Stimulated activated CD8-positive, alpha-beta memory T cell treated with anti-CD3 and anti-CD28 coated beads, Interleukin-12 subunit alpha, Interleukin-12 subunit beta, amount 100 ng/mL, for 24 hours (primary cell): Measurements from ENCODE around the gene TNFRSF9.
A peak's percentile ranks its signal among the peaks of the same experiment; 100 is the strongest.
"Not testable (repeated sequence)": the region's sequence is repeated elsewhere in the genome, so short reads cannot be mapped to it uniquely, and the experiment has no call there.

Experiments used
- DNase-seq: peaks from one replicate; pipeline ENCODE4 v3.0.0-alpha.2; 2020; ENCODE audit errors: extremely low read depth

The TNFRSF9 gene

GRCh38 chr1:7940745-7941436 is at the start of gene TNFRSF9:
TNFRSF9 (minus strand) TSS chr1:7940839; CDS start chr1:7939994, 845 bp downstream.
- peak; percentile 69 for DNase-seq

- no peak for DNase-seq
Measured at GRCh38 chr1:7989762-7990428, 49.3 kb upstream of the TNFRSF9 start.

DNA sequence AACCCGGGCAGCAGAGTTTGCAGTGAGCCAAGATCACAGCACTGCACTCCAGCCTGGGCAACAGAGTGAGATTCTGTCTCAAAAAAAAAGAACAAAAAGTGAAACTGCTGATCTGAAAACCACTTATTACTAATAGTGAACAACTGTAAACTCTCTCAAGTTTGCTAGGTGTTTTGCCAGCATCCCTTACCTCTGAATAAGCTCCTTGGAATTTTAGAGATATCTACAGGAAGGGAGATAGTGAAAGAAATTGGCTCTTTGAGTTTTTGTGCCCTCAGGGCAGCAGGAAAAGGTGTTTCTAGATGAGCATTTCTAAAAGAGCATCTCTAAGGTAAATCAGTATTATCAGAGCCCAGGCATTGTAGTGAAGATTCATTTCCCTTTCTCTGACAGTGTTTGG is 47.9 kb upstream of the TNFRSF9 start:
- no peak for DNase-seq

DNA sequence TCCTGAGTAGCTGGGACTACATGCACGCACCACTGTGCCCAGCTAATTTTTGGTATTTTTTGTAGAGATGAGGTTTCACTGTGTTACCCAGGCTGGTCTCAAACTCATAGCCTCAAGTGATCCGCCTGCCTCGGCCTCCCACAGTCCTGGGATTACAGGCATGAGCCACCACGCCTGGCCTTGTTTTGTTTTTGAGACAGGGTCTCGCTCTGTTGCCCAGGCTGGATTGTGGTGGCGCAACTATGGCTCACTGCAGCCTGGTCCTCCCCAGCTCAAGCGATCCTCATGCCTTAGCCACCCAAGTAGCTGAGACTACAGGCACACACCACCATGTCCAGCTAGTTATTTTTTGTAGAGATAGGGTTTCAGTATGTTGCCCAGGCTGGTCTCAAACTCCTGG is 46.9 kb upstream of the TNFRSF9 start:
- DNase-seq = no peak

GRCh38 chr1:7985851-7986612 is 45.4 kb upstream of the TNFRSF9 start:
- no peak for DNase-seq

DNA sequence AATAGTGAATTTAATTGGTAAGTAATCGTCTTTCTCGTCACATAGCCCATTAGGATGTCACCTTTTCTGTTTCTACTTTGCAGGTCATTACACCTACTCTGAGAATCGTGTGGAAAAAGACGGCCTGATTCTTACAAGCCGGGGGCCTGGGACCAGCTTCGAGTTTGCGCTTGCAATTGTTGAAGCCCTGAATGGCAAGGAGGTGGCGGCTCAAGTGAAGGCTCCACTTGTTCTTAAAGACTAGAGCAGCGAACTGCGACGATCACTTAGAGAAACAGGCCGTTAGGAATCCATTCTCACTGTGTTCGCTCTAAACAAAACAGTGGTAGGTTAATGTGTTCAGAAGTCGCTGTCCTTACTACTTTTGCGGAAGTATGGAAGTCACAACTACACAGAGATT is 44.2 kb upstream of the TNFRSF9 start:
- DNase-seq = no peak

- no peak for DNase-seq
Measured at GRCh38 chr1:7983086-7983778, 42.6 kb upstream of the TNFRSF9 start.

GRCh38 chr1:7980984-7981383 is 40.3 kb upstream of the TNFRSF9 start:
- DNase-seq = no peak

- no peak for DNase-seq
Measured at GRCh38 chr1:7975212-7975865, 34.7 kb upstream of the TNFRSF9 start.

- no peak for DNase-seq
Measured at GRCh38 chr1:7973086-7973485, 32.4 kb upstream of the TNFRSF9 start.

DNA sequence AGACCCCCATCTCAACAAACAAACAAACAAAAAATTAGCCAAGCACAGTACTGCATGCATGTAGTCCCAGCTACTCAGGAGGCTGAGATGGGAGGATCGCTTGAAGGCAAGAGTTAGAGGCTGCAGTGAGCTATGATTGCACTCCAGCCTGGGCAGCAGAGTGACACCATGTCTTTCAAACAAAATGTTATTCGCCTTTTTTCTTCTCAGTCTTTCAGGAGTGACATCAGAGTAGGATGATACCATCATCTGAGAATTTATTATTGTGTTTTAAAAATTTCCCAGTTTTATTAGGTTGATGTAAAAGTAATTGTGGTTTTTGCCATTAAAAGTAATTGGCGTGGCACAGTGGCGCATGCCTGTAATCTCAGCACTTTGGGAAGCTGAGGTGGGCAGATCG is 31.6 kb upstream of the TNFRSF9 start:
- DNase-seq = no peak

- no peak for DNase-seq
Measured at GRCh38 chr1:7971024-7971423, 30.4 kb upstream of the TNFRSF9 start.

GRCh38 chr1:7970246-7970645 is 29.6 kb upstream of the TNFRSF9 start:
- no peak for DNase-seq

DNA sequence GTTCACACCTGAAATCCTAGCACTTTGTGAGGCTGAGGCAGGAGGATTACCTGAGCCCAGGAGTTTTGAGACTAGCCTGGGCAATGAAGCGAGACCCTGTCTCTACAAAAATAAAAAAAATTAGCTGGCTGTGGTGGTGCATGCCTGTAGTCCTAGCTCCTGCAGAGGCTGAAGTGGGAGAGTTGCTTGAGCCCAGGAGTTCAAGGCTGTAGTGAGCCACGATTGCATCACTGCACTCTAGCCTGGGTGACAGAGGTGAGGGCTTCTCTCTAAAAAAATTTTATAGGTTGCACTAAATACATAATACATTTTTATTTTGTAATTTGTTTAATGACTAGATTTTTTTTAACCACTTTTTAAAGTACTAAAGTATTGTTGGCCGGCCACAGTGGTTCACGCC is 27.0 kb upstream of the TNFRSF9 start:
- no peak for DNase-seq

- DNase-seq = no peak
Measured at GRCh38 chr1:7967196-7967595, 26.6 kb upstream of the TNFRSF9 start.

- no peak for DNase-seq
Measured at GRCh38 chr1:7964476-7964875, 23.8 kb upstream of the TNFRSF9 start.

- DNase-seq = not testable (repeated sequence)
Measured at GRCh38 chr1:7963841-7964240, 23.2 kb upstream of the TNFRSF9 start.

- not testable (repeated sequence) for DNase-seq
Measured at GRCh38 chr1:7963378-7963730, 22.7 kb upstream of the TNFRSF9 start.

DNA sequence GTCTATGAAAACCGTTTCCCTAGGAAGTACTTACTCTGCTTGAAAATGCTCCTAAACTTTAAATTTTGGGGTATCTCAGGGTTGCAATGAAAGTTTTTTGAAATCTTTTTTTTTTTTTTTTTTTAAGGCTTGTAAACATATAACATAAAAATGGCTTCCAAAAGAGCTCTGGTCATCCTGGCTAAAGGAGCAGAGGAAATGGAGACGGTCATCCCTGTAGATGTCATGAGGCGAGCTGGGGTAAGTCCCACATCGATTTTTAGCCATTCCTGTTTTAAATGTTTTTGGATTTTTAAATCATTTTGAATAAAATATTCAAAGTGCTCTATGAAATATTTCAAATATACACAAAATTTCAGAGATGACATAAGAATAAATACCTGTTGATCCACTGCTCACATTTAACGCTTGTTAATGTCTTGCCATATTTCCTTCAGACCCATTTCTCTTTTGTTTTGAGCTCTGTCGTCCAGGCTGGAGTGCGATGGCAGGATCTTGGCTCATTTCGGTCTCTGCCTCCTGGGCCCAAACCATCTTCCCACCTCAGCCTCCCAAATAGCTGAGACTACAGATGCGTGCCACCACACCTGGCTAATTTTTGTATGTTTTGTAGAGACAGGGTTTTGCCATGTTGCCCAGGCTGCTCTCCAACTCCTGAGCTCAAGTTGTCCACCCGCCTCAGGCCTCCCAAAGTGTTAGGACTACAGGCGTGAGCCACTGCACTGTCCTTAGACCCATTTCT is 22.2 kb upstream of the TNFRSF9 start:
- no peak for DNase-seq

DNA sequence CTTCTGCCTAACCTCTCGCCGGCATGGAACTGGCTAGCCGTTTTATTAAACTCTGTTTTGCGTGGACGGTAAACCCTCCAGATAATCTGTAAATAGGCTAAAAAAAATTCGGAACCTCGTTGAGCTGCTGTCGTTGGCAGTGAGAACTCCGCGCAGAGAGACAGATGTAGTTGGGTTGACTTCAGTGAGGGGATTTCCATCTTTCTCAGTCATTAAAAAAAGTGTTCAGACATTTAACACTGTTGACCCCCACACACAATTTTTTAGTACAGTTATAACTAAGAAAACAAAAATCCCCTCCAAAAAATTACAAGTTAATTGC is 21.3 kb upstream of the TNFRSF9 start:
- no peak for DNase-seq
